ACC112 (cell line): Measurements from ENCODE around the gene TAGLN.

ENCODE experiments used
- H2AFZ ChIP-seq: fragments of 200-600 bp; sonication (generic); one replicate; pipeline ENCODE4 v1.6.0; 2017; ENCODE audit warnings: antibody characterized with exemption, low read length; ENCODE audit not compliant: unreplicated experiment
- H3K27ac ChIP-seq: fragments of 200-600 bp; sonication (generic); 2 replicates; pipeline ENCODE4 v1.5.1; 2014; ENCODE audit warnings: low read depth, mild to moderate bottlenecking, antibody characterized with exemption, low read length, moderate library complexity
- H3K27me3 ChIP-seq: fragments of 200-600 bp; sonication (generic); 2 replicates; pipeline ENCODE4 v1.6.1; 2014; ENCODE audit warnings: mild to moderate bottlenecking, antibody characterized with exemption, low read length, moderate library complexity, mixed read lengths; ENCODE audit not compliant: insufficient read depth
- H3K36me3 ChIP-seq: fragments of 200-600 bp; sonication (generic); 2 replicates; pipeline ENCODE4 v1.6.1; 2016; ENCODE audit warnings: mild to moderate bottlenecking, antibody characterized with exemption, low read length, moderate library complexity, mixed read lengths; ENCODE audit not compliant: insufficient read depth
- H3K4me1 ChIP-seq: fragments of 200-600 bp; sonication (generic); one replicate; pipeline ENCODE4 v1.6.1; 2016; ENCODE audit warnings: low read length, mixed read lengths; ENCODE audit not compliant: insufficient read depth, unreplicated experiment, control insufficient read depth
- H3K4me3 ChIP-seq: fragments of 200-600 bp; sonication (generic); 2 replicates; pipeline ENCODE4 v1.5.1; 2014; ENCODE audit warnings: mild to moderate bottlenecking, low read depth, low read length
- H3K79me2 ChIP-seq: fragments of 200-600 bp; sonication (generic); one replicate; pipeline ENCODE4 v1.6.0; 2016; ENCODE audit warnings: low read length; ENCODE audit not compliant: control insufficient read depth, unreplicated experiment, insufficient read depth

The TAGLN gene

GRCh38 chr11:117232092-117232878 lies 33.1 kb downstream of the TAGLN start, which contains the start of gene RNF214:
TSS of gene RNF214 (plus strand) at chr11:117232671. CDS start at chr11:117234273, 1,602 bp downstream.
- Histone ChIP-seq H3K27ac (peak within 1 kb of the TSS; percentile 62), H3K27me3 (no peaks in the 10 kb centered on the region), H3K4me3 (peak within 1 kb of the TSS; percentile 92), H3K4me1 (peaks cover 22% of the 10 kb centered on the region), H2AFZ (peak within 1 kb of the TSS; percentile 86), H3K79me2 (peaks cover 49% of the 10 kb centered on the region), H3K36me3 (no peaks in the 10 kb centered on the region)

- Histone ChIP-seq H3K4me1 (peaks cover 22% of the 10 kb centered on the region), H3K36me3 (no peaks in the 10 kb centered on the region), H3K79me2 (peaks cover 49% of the 10 kb centered on the region), H3K27ac (no peak overlapping the region), H3K27me3 (no peaks in the 10 kb centered on the region), H3K4me3 (peak overlapping the region; percentile 92), H2AFZ (no peak overlapping the region)
Measured at GRCh38 chr11:117232911-117233409, 33.8 kb downstream of the TAGLN start.

- no peaks in the 10 kb centered on the region for H3K27me3 ChIP-seq
- no peak overlapping the region for H2AFZ ChIP-seq
- H3K36me3 ChIP-seq: peaks cover 12% of the 10 kb centered on the region; the same call in 1 of the 2 replicates
- peak overlapping the region; percentile 74 for H3K27ac ChIP-seq
- peaks cover 10% of the 10 kb centered on the region for H3K79me2 ChIP-seq
- H3K4me3 ChIP-seq: no peak overlapping the region
- H3K4me1 ChIP-seq: peaks cover 27% of the 10 kb centered on the region
Measured at GRCh38 chr11:117238221-117238620, 39.1 kb downstream of the TAGLN start.

- Histone ChIP-seq H3K27me3 (no peaks in the 10 kb centered on the region), H3K79me2 (peaks cover under 1% of the 10 kb centered on the region), H3K36me3 (peaks cover 12% of the 10 kb centered on the region; the same call in 1 of the 2 replicates), H3K4me3 (no peak overlapping the region), H3K27ac (peak overlapping the region; percentile 74), H2AFZ (no peak overlapping the region), H3K4me1 (peaks cover 17% of the 10 kb centered on the region)
Measured at GRCh38 chr11:117239295-117239694, 40.1 kb downstream of the TAGLN start.

- Histone ChIP-seq H3K4me3 (no peak overlapping the region), H3K27ac (no peak overlapping the region), H2AFZ (no peak overlapping the region), H3K27me3 (no peaks in the 10 kb centered on the region), H3K4me1 (no peaks in the 10 kb centered on the region), H3K79me2 (no peaks in the 10 kb centered on the region), H3K36me3 (peaks cover 29% of the 10 kb centered on the region)
Measured at GRCh38 chr11:117248341-117248740, 49.2 kb downstream of the TAGLN start.

- Histone ChIP-seq H3K4me3 (no peak overlapping the region), H3K4me1 (no peaks in the 10 kb centered on the region), H3K36me3 (peaks cover 29% of the 10 kb centered on the region), H3K27ac (no peak overlapping the region), H3K79me2 (no peaks in the 10 kb centered on the region), H3K27me3 (no peaks in the 10 kb centered on the region), H2AFZ (no peak overlapping the region)
Measured at GRCh38 chr11:117249571-117249970, 50.4 kb downstream of the TAGLN start.

- Histone ChIP-seq H3K4me3 (no peak overlapping the region), H3K27me3 (no peaks in the 10 kb centered on the region), H3K4me1 (peaks cover 6% of the 10 kb centered on the region), H3K79me2 (no peaks in the 10 kb centered on the region), H3K27ac (no peak overlapping the region), H3K36me3 (peaks cover 27% of the 10 kb centered on the region), H2AFZ (no peak overlapping the region)
Measured at GRCh38 chr11:117251506-117251905, 52.3 kb downstream of the TAGLN start.

GRCh38 chr11:117255966-117256365 lies 56.8 kb downstream of the TAGLN start:
- Histone ChIP-seq H2AFZ (no peak overlapping the region), H3K4me1 (peaks cover 22% of the 10 kb centered on the region), H3K36me3 (0 out of 2 replicates have a peak, but pooled peaks cover 4% of the 10 kb centered on the region), H3K4me3 (no peak overlapping the region), H3K79me2 (no peaks in the 10 kb centered on the region), H3K27ac (peak overlapping the region; percentile 26; the same call in 1 of the 2 replicates), H3K27me3 (no peaks in the 10 kb centered on the region)

- H3K36me3 ChIP-seq: 0 out of 2 replicates have a peak, but pooled peaks cover 4% of the 10 kb centered on the region
- peak overlapping the region; percentile 26; the same call in 1 of the 2 replicates for H3K27ac ChIP-seq
- no peak overlapping the region for H3K4me3 ChIP-seq
- H2AFZ ChIP-seq: no peak overlapping the region
- H3K27me3 ChIP-seq: no peaks in the 10 kb centered on the region
- no peaks in the 10 kb centered on the region for H3K79me2 ChIP-seq
- peaks cover 22% of the 10 kb centered on the region for H3K4me1 ChIP-seq
Measured at GRCh38 chr11:117256573-117256972, 57.4 kb downstream of the TAGLN start.
